ENCODE measurements around the gene PCLAF.
"Not testable (repeated sequence)": the region's sequence is repeated elsewhere in the genome, so short reads cannot be mapped to it uniquely, and the experiment has no call there.

DNA sequence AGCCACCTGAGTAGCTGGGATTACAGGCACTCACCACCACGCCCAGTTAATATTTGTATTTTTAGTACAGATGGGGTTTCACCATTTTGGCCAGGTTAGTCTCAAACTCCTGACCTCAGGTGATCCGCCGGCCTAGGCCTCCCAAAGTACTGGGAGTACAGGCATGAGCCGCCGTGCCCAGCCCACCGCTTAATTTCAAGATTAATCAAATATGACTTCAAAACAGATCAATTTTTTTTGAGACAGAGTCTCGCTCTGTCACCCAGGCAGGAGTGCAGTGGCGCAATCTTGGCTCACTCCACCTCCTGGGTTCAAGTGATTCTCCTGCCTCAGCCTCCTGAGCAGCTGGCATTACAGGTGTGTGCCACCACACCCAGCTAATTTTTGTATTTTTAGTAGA, 9.9 kb downstream of the PCLAF start:
- not testable (repeated sequence) for TF ChIP-seq POLR2A, POLR2AphosphoS5 (IDR thresholded peaks at IDR 0.05)
- TF ChIP-seq, protein P1, sequence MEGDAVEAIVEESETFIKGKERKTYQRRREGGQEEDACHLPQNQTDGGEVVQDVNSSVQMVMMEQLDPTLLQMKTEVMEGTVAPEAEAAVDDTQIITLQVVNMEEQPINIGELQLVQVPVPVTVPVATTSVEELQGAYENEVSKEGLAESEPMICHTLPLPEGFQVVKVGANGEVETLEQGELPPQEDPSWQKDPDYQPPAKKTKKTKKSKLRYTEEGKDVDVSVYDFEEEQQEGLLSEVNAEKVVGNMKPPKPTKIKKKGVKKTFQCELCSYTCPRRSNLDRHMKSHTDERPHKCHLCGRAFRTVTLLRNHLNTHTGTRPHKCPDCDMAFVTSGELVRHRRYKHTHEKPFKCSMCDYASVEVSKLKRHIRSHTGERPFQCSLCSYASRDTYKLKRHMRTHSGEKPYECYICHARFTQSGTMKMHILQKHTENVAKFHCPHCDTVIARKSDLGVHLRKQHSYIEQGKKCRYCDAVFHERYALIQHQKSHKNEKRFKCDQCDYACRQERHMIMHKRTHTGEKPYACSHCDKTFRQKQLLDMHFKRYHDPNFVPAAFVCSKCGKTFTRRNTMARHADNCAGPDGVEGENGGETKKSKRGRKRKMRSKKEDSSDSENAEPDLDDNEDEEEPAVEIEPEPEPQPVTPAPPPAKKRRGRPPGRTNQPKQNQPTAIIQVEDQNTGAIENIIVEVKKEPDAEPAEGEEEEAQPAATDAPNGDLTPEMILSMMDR (IDR thresholded peaks at IDR 0.05 in 8 of 11, conservative IDR thresholded peaks at IDR 0.05 in 3 of 11) = not testable (repeated sequence)
